Measurements from ENCODE around the gene CNNM4. TPM values are rescaled to one million over a fixed set of nuclear protein-coding genes. Genes with fewer than 3 reads are reported as not detected.

CNNM4 gene
- total RNA-seq, 2 donors from 2014 or later, result 6.5 TPM

GRCh38 chr2:96800061-96801004 lies 39.6 kb downstream of the CNNM4 start:
- Histone ChIP-seq H3K27ac (no peak overlapping the region), H3K9me3 (no peaks in the 10 kb centered on the region), H3K4me3 (no peak overlapping the region), H3K4me1 (ENCODE audit: control insufficient read depth in 1 of 2, low read depth in 2 of 2) (peaks cover 3 to 7% of the 10 kb centered on the region in 2 donors), H3K27me3 (replicated peaks; ENCODE audit: insufficient read depth) (no peaks in the 10 kb centered on the region), H3K36me3 (peaks cover 13% of the 10 kb centered on the region)
- TF ChIP-seq CTCF (IDR thresholded peaks at IDR 0.05), result no peak
- peak; percentile 7 for ATAC-seq (ENCODE audit: insufficient number of reproducible peaks, low FRiP score, low read depth)
- DNase-seq (ENCODE audit: low spot score), result no peak

GRCh38 chr2:96801005-96801785 lies 40.5 kb downstream of the CNNM4 start:
- H3K36me3 ChIP-seq, result peaks cover 13% of the 10 kb centered on the region
- peak; percentile 48 for ATAC-seq (ENCODE audit: insufficient number of reproducible peaks, low FRiP score, low read depth)
- H3K27me3 ChIP-seq (replicated peaks; ENCODE audit: insufficient read depth), result no peaks in the 10 kb centered on the region
- peak; percentile 85 for TF ChIP-seq CTCF (IDR thresholded peaks at IDR 0.05)
- H3K4me1 ChIP-seq (ENCODE audit: control insufficient read depth in 1 of 2, low read depth in 2 of 2), result peaks cover 3 to 7% of the 10 kb centered on the region in 2 donors
- peak; percentile 33 for DNase-seq (ENCODE audit: low spot score)
- no peaks in the 10 kb centered on the region for H3K9me3 ChIP-seq
- H3K27ac ChIP-seq, result no peak overlapping the region
- H3K4me3 ChIP-seq, result no peak overlapping the region

GRCh38 chr2:96801786-96802595 lies 41.3 kb downstream of the CNNM4 start:
- Histone ChIP-seq H3K27ac (no peak overlapping the region), H3K9me3 (no peaks in the 10 kb centered on the region), H3K4me1 (ENCODE audit: control insufficient read depth in 1 of 2, low read depth in 2 of 2) (peaks cover 3 to 7% of the 10 kb centered on the region in 2 donors), H3K27me3 (replicated peaks; ENCODE audit: insufficient read depth) (no peaks in the 10 kb centered on the region), H3K4me3 (no peak overlapping the region), H3K36me3 (peaks cover 13% of the 10 kb centered on the region)
- DNase-seq (ENCODE audit: low spot score) (no peak), ATAC-seq (ENCODE audit: insufficient number of reproducible peaks, low FRiP score, low read depth) (no peak)
- TF ChIP-seq CTCF (IDR thresholded peaks at IDR 0.05), result no peak

- DNase-seq (ENCODE audit: low spot score) (no peak), ATAC-seq (ENCODE audit: insufficient number of reproducible peaks, low FRiP score, low read depth) (no peak)
- H3K4me3 ChIP-seq, result no peak overlapping the region
- H3K27me3 ChIP-seq (replicated peaks; ENCODE audit: insufficient read depth), result no peaks in the 10 kb centered on the region
- peaks cover 3 to 7% of the 10 kb centered on the region in 2 donors for H3K4me1 ChIP-seq (ENCODE audit: control insufficient read depth in 1 of 2, low read depth in 2 of 2)
- no peak overlapping the region for H3K27ac ChIP-seq
- peaks cover 7% of the 10 kb centered on the region for H3K36me3 ChIP-seq
- no peak for TF ChIP-seq CTCF (IDR thresholded peaks at IDR 0.05)
- no peaks in the 10 kb centered on the region for H3K9me3 ChIP-seq
Measured at GRCh38 chr2:96802721-96803120, 42.0 kb downstream of the CNNM4 start.
